Measurements from ENCODE around the gene KLHL6.

KLHL6 gene

GRCh38 chr3:183508821-183509220 lies 46.7 kb downstream of the KLHL6 start:
- in situ Hi-C loops (cut with HindIII; ENCODE audit: low sequenced_read_pairs) = no loop called here

- in situ Hi-C loops (cut with HindIII; ENCODE audit: low sequenced_read_pairs) = no loop called here
These were observed 48.0 kb downstream of the KLHL6 start for GRCh38 chr3:183507551-183507950.

- in situ Hi-C loops (cut with HindIII; ENCODE audit: low sequenced_read_pairs) = no loop called here
These were observed 48.7 kb downstream of the KLHL6 start for GRCh38 chr3:183506674-183507320.

- in situ Hi-C loops (cut with HindIII; ENCODE audit: low sequenced_read_pairs) = no loop called here
These were observed 50.9 kb downstream of the KLHL6 start for GRCh38 chr3:183504597-183504996.

- in situ Hi-C loops (cut with HindIII; ENCODE audit: low sequenced_read_pairs) = no loop called here
These were observed 51.8 kb downstream of the KLHL6 start for GRCh38 chr3:183503746-183504145.

- in situ Hi-C loops (cut with HindIII; ENCODE audit: low sequenced_read_pairs) = no loop called here
These were observed 53.0 kb downstream of the KLHL6 start for GRCh38 chr3:183502237-183503181.

GRCh38 chr3:183500981-183501704 lies 54.4 kb downstream of the KLHL6 start:
- in situ Hi-C loops (cut with HindIII; ENCODE audit: low sequenced_read_pairs) = no loop called here

GRCh38 chr3:183500319-183500718 lies 55.2 kb downstream of the KLHL6 start:
- in situ Hi-C loops (cut with HindIII; ENCODE audit: low sequenced_read_pairs) = no loop called here

GRCh38 chr3:183498634-183499033 lies 56.9 kb downstream of the KLHL6 start:
- in situ Hi-C loops (cut with HindIII; ENCODE audit: low sequenced_read_pairs) = no loop called here

GRCh38 chr3:183497313-183497712 lies 58.2 kb downstream of the KLHL6 start:
- in situ Hi-C loops (cut with HindIII; ENCODE audit: low sequenced_read_pairs) = no loop called here

- in situ Hi-C loops (cut with HindIII; ENCODE audit: low sequenced_read_pairs) = no loop called here
These were observed 59.2 kb downstream of the KLHL6 start for GRCh38 chr3:183496311-183496710.

- in situ Hi-C loops (cut with HindIII; ENCODE audit: low sequenced_read_pairs) = no loop called here
These were observed 61.2 kb downstream of the KLHL6 start for GRCh38 chr3:183494341-183494740.

- in situ Hi-C loops (cut with HindIII; ENCODE audit: low sequenced_read_pairs) = no loop called here
These were observed 62.0 kb downstream of the KLHL6 start for GRCh38 chr3:183493296-183494045.

GRCh38 chr3:183492849-183493179 lies 62.7 kb downstream of the KLHL6 start:
- in situ Hi-C loops (cut with HindIII; ENCODE audit: low sequenced_read_pairs) = no loop called here

GRCh38 chr3:183491923-183492848 lies 63.3 kb downstream of the KLHL6 start:
- in situ Hi-C loops (cut with HindIII; ENCODE audit: low sequenced_read_pairs) = no loop called here

- in situ Hi-C loops (cut with HindIII; ENCODE audit: low sequenced_read_pairs) = no loop called here
These were observed 64.2 kb downstream of the KLHL6 start for GRCh38 chr3:183491109-183491922.

GRCh38 chr3:183490653-183491052 lies 64.9 kb downstream of the KLHL6 start:
- in situ Hi-C loops (cut with HindIII; ENCODE audit: low sequenced_read_pairs) = no loop called here

- in situ Hi-C loops (cut with HindIII; ENCODE audit: low sequenced_read_pairs) = no loop called here
These were observed 65.3 kb downstream of the KLHL6 start for GRCh38 chr3:183490211-183490601.

Measured in endothelial cell of hepatic sinusoid (primary cell).